Stimulated activated CD4-positive, alpha-beta T cell treated with anti-CD3 and anti-CD28 coated beads, Interleukin-15, amount 100 ng/mL, for 48 hours (primary cell): ENCODE measurements around the gene CTSD.

Experiments
- DNase-seq, 2 donors: peaks; one replicate each; pipeline ENCODE4 v3.0.0-alpha.2; 2020; ENCODE audit warnings: low read depth in 2 of 2

Gene CTSD

DNA sequence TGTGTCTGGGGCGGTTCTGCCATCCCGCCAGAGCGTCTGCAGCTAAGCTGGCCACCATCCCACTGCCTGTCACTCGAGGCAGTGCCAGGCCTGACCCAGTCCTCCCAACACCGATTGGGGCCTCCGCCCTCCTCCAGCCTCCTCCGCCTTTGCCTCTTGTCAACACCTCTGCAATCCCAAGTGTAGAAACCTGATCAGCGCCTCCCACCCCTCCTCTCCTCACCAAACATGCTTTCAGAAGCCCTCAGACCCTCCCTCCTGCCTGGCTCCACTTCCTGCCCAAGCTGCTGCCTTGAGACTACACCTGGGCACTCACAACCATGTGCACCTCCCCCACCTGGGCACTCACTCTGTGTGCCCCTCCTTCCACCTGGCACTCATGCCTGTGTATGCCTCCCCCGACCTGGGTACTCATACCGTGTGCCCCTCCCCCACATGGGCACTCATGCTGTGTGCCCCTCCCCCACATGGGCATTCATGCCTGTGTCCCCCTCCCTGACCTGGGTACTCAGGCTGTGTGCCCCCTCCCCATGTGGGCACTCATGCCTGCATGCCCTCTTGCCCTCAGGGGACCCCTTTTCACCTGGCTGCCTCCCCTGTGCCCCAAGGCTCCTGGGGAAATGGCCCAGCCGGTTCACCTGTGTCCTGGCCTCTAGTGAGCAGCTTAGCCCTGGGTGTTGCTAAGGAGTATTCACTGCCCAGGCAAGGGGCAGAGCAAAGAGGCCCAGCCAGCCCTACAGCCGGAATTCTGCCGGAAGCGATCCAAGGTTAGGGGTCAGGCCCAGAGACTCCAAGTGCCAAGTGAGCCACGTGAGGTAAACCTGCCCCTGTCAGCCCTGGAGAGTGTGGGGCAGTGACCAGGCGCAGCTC, 7.8 kb downstream of the CTSD start:
- DNase-seq, result no peak

DNA sequence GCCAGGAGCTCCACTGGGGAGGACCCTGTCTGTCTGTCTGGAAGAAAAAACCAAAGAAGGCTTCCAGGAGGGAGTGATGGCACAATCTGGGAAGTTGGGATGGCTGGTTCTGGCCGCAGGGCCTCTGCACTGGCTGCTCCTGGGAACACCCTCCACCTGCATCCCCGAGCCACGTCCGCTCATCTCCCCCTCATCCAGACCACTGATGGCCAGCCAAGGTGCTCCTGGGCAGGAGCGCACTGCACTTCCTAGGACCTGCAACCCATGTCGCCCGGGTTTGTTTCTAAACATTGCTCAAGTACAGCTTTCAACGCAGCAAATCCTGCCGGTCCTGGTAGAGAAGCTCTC, 8.4 kb downstream of the CTSD start:
- no peak for DNase-seq

GRCh38 chr11:1754376-1755150, 9.2 kb downstream of the CTSD start:
- no peak for DNase-seq

- DNase-seq, result no peak
These were observed 9.8 kb downstream of the CTSD start for GRCh38 chr11:1753929-1754305.

DNA sequence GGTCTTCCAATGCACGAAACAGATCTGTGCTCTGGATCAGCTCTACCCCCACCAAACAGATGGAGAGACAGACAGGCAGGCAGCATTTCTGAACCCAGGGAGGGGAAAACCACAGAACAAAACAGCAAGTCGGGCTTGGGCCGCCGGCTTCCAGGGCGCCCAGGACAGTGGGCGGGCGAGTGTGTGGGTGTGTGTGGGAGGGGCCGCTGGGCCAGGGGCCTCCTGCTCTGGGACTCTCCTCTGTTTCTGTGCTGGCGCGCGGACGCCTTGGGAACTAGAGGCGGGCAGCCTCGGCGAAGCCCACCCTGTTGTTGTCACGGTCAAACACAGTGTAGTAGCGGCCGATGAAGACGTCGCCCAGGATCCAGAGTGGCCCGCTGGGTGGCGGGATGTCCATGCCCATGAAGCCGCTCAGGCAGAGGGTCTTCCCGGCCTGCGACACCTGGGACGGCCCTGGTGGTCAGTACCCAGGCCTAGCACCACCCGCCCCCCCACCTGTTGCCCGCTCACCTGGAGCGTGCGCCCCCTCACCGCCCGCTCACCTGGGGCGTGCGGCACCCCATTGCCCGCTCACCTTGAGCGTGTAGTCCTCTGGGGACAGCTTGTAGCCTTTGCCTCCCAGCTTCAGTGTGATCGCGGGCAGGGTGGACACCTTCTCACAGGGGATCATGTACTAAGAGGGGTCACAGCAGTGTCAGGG, 10.3 kb downstream of the CTSD start:
- no peak for DNase-seq

GRCh38 chr11:1752907-1753228, 10.9 kb downstream of the CTSD start:
- no peak for DNase-seq

DNA sequence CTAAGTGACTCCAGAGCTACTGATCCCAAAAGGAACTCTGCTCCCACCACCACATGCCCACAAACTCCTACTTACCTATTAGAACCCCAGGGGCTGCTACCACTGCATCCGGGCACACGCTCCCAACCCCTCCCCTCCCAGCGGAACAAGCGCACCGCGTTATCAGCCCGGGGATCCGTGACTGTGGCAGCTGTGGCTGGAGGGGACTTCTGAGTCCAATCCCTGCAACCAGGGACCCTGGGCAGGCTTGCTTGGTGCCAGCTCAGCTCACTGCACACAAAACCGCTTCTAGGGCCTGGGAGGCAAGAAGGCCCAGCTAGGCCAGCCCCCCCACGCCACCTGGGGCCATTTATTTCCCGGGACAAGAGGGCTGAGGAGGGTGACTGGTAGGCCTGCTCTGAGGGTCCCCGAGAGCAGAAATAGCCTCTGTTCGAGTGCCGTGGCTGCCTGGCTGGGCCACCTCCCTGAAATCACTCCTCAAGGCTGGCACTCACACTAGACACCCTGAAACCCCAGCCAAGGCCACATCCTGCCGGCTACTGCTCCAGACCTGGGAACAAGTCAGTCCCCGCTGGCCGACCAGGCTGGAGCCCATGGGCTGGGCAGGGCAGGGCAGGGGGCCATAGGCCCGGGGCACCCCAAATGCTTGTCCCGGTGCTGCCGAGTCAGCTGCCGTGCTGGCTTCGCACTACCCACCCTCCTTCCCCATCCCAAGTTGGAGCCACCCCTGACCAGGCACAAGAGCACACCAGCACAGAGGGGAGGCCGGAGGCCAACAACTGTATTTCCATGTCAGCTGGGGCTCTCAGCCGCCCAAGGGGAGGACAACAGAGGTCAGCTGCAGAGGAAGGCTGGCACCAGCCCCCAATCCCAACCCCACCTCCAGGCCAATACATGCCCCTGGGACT, 11.5 kb downstream of the CTSD start:
- no peak for DNase-seq

DNA sequence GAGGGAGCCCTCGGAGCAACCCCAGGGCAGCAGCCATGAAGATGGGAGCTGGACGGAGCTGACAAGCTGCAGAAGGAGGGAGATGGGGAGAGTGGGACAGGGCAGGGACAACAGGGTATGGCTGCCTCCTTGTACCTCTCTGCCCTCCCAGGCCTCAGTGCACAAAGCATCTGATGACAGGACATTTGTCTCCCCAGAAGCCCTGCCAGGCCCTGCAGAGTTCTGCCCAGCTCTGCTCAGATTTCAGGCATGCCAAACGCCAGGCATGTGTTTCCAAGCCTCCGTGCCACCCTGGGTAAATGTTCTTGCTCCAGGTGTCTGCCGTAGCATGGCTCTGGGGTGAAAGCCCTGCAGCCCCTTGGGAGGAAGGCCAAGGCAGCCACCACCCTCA, 12.2 kb downstream of the CTSD start:
- no peak for DNase-seq

DNA sequence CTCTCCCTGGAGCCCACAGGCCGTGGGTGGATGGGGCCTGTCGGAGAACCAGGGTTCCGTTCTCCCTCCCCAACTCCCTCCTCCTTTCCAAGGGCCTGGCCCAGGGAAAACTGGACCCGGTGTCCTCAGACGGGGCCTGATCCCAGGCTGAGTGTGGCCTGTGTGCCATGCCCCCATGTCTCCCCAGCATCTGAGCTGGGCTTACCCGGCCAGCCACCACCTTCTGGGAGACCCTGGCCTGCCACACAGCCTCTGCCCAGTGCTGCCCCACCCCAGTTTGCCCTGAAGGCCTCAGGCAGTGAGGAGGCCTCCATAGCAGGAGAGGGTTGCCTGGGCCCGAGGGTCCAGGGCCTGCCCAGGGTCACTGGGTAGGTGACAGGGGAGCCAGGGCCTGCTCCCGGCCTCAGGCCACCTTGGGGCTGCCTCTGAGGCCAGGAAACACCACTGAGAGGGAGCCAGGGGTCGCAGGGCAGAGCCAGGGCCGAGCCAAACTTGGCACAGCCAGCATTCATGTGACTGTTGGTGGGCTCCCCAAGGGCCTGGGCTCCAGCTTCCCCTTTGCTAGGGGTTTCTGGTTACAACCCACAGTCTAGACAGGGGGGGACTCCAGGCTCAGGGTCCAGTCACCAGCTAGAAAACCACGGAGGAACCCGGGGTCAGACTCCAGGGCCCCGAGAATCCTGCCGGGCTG, 12.7 kb downstream of the CTSD start:
- DNase-seq, result no peak

- DNase-seq, result no peak
These were observed 13.3 kb downstream of the CTSD start, which contains the start of gene IFITM10 for GRCh38 chr11:1750481-1750839. Gene IFITM10, minus strand, starts transcription at chr11:1750595. Its CDS starts 153 bp downstream, at chr11:1750442.

GRCh38 chr11:1749395-1750351, 14.1 kb downstream of the CTSD start:
- no peak for DNase-seq

- DNase-seq, result no peak
These were observed 14.9 kb downstream of the CTSD start for GRCh38 chr11:1748636-1749394.

GRCh38 chr11:1747753-1748635, 15.7 kb downstream of the CTSD start:
- DNase-seq, result no peak

DNA sequence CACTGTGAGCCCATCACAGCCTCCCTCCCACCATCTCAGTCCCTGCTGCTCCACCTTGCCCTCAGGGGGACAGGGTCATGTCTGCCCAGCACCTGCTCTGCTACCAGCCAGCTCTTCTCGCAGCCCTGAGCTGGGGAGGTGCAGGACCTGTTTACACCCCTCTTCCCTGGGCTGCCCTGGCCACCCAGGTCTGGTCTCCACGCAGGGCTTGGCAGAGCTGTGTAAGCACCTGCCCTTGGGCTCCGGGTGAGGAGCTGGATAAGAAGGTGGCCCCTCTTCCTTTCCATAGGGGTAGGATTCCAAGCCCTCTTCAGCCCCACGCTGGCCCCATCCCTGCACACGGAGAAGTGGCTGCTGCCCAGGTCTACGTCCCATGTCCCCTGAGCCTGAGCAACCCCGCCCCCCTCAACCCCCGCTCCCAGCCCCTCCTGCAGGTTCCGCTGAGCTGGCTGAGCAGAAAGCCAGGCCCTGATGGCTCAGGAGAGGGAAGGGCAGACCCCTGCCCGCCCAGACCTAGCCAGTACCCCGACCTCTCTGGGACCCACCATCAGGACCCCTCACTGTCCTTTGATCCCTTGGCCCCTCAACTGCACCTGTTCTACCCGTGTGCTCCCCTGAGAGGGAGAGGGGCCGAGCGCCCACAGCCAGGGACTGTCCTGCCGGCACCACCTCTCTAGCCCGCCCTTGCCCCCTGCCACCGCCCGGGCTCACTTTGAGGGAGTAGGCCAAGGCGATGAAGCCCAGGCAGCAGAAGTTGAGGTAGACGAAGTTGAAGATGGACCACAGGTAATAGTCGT, 16.6 kb downstream of the CTSD start:
- DNase-seq, result no peak

- DNase-seq, result no peak
These were observed 17.2 kb downstream of the CTSD start for GRCh38 chr11:1746511-1746931.

DNA sequence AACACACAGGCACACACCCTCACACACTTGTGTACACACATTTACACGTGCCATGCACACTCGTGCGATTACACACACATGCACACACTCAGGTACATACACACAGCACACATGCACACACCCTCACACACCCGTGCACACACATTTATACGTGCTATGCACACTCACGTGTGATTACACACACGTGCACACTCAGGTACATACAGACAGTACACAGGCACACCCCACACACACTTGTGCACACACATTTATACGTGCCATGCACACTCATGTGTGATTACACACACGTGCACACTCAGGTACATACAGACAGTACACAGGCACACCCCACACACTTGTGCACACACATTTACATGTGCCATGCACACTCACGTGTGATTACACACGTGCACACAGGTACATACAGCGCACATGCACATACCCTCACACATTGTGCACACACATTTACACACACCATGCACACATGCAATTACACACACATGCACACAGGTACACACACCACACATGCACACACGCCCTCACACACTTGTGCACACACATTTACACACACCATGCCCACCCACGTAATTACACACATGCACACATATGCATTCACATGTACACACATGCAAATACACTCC, 17.9 kb downstream of the CTSD start:
- DNase-seq, result no peak
